SK-N-SH (cell line): Measurements from ENCODE around the gene TMEM218.

ENCODE experiments used
- EP300 ChIP-seq, 2 experiments: IDR thresholded peaks; 2 replicates each; pipeline versions ENCODE4 v1.4.0 to v1.6.1; 2012; ENCODE audit warnings: borderline replicate concordance in 1 of 2, low read depth in 1 of 2, low read length in 1 of 2
- FOXM1 ChIP-seq: IDR thresholded peaks from 2 replicates; pipeline ENCODE4 v1.4.0; 2012; ENCODE audit warnings: low read depth, mild to moderate bottlenecking
- GABPA ChIP-seq: IDR thresholded peaks from 2 replicates; pipeline ENCODE4 v1.4.0; 2012; ENCODE audit warnings: low read depth, mild to moderate bottlenecking
- GATA2 ChIP-seq: sonication (generic); formaldehyde crosslinking; IDR thresholded peaks from 2 replicates; pipeline ENCODE4 v1.5.0; 2020; ENCODE audit warnings: mild to moderate bottlenecking, missing genetic modification reagents
- MXI1 ChIP-seq: IDR thresholded peaks from 2 replicates; pipeline ENCODE4 v1.6.1; 2012; ENCODE audit warnings: mild to moderate bottlenecking, low read depth, low read length, improper control_type of control experiment
- POLR2AphosphoS5 ChIP-seq: IDR thresholded peaks from 2 replicates; pipeline ENCODE4 v1.6.1; 2012; ENCODE audit warnings: low read depth, low read length
- RAD21 ChIP-seq: IDR thresholded peaks from 2 replicates; pipeline ENCODE4 v1.6.1; 2012; ENCODE audit warnings: mild to moderate bottlenecking, low read length
- REST ChIP-seq: IDR thresholded peaks from 2 replicates; pipeline ENCODE4 v1.6.1; 2012; ENCODE audit warnings: mild to moderate bottlenecking, low read depth, low read length, moderate library complexity
- ZBTB33 ChIP-seq: IDR thresholded peaks from 2 replicates; pipeline ENCODE4 v1.4.0; 2012; ENCODE audit warnings: low read depth, borderline replicate concordance
- TF ChIP-seq, protein P1 (sequence below): fragments of 200-600 bp; sonication (generic); IDR thresholded peaks from 2 replicates; pipeline ENCODE4 v1.6.1; 2017; ENCODE audit warnings: antibody characterized with exemption, mild to moderate bottlenecking, moderate library complexity
- TF ChIP-seq, protein P2 (sequence below): IDR thresholded peaks from 2 replicates; pipeline ENCODE4 v1.4.0; 2012; ENCODE audit warnings: low read depth, borderline replicate concordance

DNA sequence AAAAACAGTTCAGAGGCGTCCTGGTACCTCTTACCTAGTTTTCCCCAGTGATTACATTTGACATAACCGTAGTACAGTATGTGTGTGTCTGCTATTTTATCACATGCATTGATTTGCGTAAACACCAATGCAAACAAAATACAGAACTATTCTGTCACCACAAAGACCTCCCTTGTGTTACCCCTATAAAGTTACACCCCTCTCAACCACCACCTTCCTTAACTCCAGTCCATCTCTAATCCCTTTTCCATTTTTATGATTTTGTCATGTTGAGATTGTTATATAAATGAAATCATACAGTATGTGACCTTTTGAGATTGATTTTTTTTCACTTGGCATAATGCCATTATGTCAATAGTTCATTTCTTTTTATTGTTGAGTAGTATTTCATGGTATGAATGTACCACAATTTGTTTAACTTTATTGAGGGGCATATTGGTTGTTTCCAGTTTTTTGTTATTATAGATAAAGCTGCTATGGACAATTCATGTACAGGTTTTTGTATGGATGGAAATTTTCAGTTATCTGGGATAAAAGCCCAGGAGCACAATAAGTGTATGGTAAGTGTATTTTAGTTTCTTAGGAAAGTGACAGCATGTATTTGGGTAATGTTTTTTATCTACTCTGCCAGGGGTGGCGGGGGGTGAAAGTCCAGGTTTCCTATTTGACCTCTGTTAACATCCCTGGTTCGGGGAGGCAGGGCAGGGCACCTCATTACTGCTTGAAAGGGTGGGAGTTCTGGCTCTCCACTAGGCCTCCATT, 54.3 kb downstream of the TMEM218 start:
- no peak for TF ChIP-seq MXI1
- TF ChIP-seq REST = no peak
- TF ChIP-seq, protein P1, sequence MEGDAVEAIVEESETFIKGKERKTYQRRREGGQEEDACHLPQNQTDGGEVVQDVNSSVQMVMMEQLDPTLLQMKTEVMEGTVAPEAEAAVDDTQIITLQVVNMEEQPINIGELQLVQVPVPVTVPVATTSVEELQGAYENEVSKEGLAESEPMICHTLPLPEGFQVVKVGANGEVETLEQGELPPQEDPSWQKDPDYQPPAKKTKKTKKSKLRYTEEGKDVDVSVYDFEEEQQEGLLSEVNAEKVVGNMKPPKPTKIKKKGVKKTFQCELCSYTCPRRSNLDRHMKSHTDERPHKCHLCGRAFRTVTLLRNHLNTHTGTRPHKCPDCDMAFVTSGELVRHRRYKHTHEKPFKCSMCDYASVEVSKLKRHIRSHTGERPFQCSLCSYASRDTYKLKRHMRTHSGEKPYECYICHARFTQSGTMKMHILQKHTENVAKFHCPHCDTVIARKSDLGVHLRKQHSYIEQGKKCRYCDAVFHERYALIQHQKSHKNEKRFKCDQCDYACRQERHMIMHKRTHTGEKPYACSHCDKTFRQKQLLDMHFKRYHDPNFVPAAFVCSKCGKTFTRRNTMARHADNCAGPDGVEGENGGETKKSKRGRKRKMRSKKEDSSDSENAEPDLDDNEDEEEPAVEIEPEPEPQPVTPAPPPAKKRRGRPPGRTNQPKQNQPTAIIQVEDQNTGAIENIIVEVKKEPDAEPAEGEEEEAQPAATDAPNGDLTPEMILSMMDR = no peak
- no peak for TF ChIP-seq RAD21
- TF ChIP-seq POLR2AphosphoS5 = no peak
- TF ChIP-seq GATA2 = no peak
- TF ChIP-seq EP300 (IDR thresholded peaks at IDR 0.05; ENCODE audit: borderline replicate concordance in 1 of 2, low read depth in 1 of 2, low read length in 1 of 2) = no peak
- no peak for TF ChIP-seq GABPA
- no peak for TF ChIP-seq ZBTB33
- TF ChIP-seq, protein P2, sequence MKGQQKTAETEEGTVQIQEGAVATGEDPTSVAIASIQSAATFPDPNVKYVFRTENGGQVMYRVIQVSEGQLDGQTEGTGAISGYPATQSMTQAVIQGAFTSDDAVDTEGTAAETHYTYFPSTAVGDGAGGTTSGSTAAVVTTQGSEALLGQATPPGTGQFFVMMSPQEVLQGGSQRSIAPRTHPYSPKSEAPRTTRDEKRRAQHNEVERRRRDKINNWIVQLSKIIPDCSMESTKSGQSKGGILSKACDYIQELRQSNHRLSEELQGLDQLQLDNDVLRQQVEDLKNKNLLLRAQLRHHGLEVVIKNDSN = no peak
- TF ChIP-seq FOXM1 = no peak
